PC-9 (cell line): ENCODE measurements around the gene SLC25A51. TPM values are rescaled to one million over a fixed set of nuclear protein-coding genes. Genes with fewer than 3 reads are reported as not detected.
A peak's percentile ranks its signal among the peaks of the same experiment; 100 is the strongest.

Experiments
- BruUV-seq: library from RNA; stranded (reverse); fragments of 400-500 nt; replicated peaks from 2 replicates; lab custom pipeline; 2021; lab: Mats Ljungman, UMichigan
- CTCF ChIA-PET: fragments of 300-600 bp; sonication (Branson Sonifier 250); formaldehyde crosslinking; loops from one replicate; lab custom pipeline; 2022; ENCODE audit warnings: antibody characterized with exemption; lab: Charles Lee
- POLR2A ChIA-PET: fragments of 300-600 bp; sonication (Branson Sonifier 250); formaldehyde crosslinking; loops from one replicate; lab custom pipeline; 2022; ENCODE audit warnings: antibody characterized with exemption; ENCODE audit not compliant: unreplicated experiment; lab: Charles Lee
- DNase-seq, 2 experiments: peaks; one replicate each; pipeline versions ENCODE4 v3.0.0 to v3.0.0-alpha.2; 2015 to 2022; ENCODE audit warnings: mixed read lengths in 1 of 2
- H2AFZ ChIP-seq: fragments of 200-600 bp; sonication (generic); 2 replicates; pipeline ENCODE4 v1.8.1; 2017; ENCODE audit warnings: antibody characterized with exemption
- H3F3A ChIP-seq: fragments of 200-600 bp; sonication (generic); 2 replicates; pipeline ENCODE4 v1.8.1; 2017; ENCODE audit warnings: antibody characterized with exemption, mild to moderate bottlenecking, low read depth; ENCODE audit not compliant: insufficient read depth
- H3K27ac ChIP-seq: fragments of 200-600 bp; sonication (generic); 2 replicates; pipeline ENCODE4 v1.6.1; 2016; ENCODE audit warnings: mixed run types
- H3K27me3 ChIP-seq: fragments of 200-600 bp; sonication (generic); 2 replicates; pipeline ENCODE4 v1.6.1; 2016; ENCODE audit warnings: low read depth, mixed run types; ENCODE audit not compliant: insufficient read depth
- H3K36me3 ChIP-seq: fragments of 200-600 bp; sonication (generic); 2 replicates; pipeline ENCODE4 v1.6.1; 2016; ENCODE audit warnings: low read depth, mixed run types
- H3K4me1 ChIP-seq: fragments of 200-600 bp; sonication (generic); replicated peaks from 2 replicates; pipeline ENCODE4 v1.6.1; 2016; ENCODE audit warnings: mixed run types; ENCODE audit not compliant: insufficient read depth
- H3K4me2 ChIP-seq: fragments of 200-600 bp; sonication (generic); 2 replicates; pipeline ENCODE4 v1.6.1; 2017; ENCODE audit warnings: mixed run types
- H3K4me3 ChIP-seq: fragments of 200-600 bp; sonication (generic); 2 replicates; pipeline ENCODE4 v1.6.1; 2016; ENCODE audit warnings: mixed run types
- H3K79me2 ChIP-seq: fragments of 200-600 bp; sonication (generic); 2 replicates; pipeline ENCODE4 v1.6.1; 2017; ENCODE audit warnings: low read depth, mixed run types
- H3K9me2 ChIP-seq: fragments of 200-600 bp; sonication (generic); 2 replicates; pipeline ENCODE4 v1.8.1; 2017; ENCODE audit warnings: mild to moderate bottlenecking; ENCODE audit not compliant: insufficient read depth
- H3K9me3 ChIP-seq: fragments of 200-600 bp; sonication (generic); 2 replicates; pipeline ENCODE4 v1.8.1; 2016; ENCODE audit warnings: low read depth; ENCODE audit not compliant: insufficient read depth
- H4K20me1 ChIP-seq: fragments of 200-600 bp; sonication (generic); 2 replicates; pipeline ENCODE4 v1.8.1; 2017; ENCODE audit not compliant: insufficient read depth
- EZH2 ChIP-seq: fragments of 200-600 bp; sonication (generic); IDR thresholded peaks from 2 replicates; pipeline ENCODE4 v1.8.0; 2017; ENCODE audit warnings: antibody characterized with exemption, low read depth
- intact Hi-C: fragments of 100-400 bp; cut with micrococcal nuclease; formaldehyde crosslinking; loops from one replicate; pipeline ENCODE4 v1.10.0; 2022; ENCODE audit not compliant: unreplicated experiment
- total RNA-seq: library from RNA; stranded (reverse); gene quantifications from 2 replicates; pipeline ENCODE4 v1.2.3, GENCODE V29; 2021
- TF ChIP-seq, protein P1 (sequence below): fragments of 200-600 bp; sonication (generic); conservative IDR thresholded peaks from 2 replicates; pipeline ENCODE4 v1.6.1; 2017; ENCODE audit warnings: mixed run types, antibody characterized with exemption, mild to moderate bottlenecking, moderate library complexity

Gene SLC25A51
- total RNA-seq, 1 experiment from 2014 or later = 14.9 TPM

DNA sequence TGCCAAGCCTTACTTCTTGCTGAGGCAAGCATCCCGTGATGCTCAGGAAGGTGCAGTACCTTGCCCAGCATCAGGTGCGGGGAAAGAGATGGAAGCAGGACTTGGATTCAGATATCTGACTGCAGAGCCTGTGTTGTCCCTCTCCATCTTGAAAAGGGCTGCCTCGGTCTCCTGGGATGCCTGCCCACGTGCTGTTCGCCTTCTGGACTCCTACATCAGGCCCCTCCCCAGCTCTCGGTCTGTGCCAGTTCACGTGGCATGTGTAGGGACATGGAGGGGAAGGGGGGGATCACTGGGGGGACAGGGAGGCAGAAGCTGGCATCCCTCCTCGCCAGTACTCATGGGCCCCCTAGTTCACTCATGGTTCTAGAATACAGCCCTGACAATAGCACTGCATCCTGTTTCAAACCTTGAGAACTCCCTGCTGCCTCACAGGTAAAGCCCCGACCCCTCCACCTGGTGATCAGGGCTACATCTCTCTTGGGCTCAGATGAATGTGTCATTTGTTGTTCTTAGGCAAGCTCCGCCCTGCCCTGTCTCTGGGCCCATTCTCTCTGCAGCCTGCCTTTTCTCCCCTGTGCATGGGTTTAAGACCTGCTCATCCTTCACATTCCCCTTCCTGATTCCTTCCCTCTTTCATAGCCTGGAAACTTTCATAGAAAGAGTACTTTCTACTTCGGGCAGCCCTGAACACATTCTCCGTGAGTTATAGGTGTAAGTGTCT is 38.9 kb upstream of the SLC25A51 start:
- Histone ChIP-seq H3F3A (peaks cover 45% of the 10 kb centered on the region), H3K36me3 (peaks cover 7% of the 10 kb centered on the region; the same call in 1 of the 2 replicates), H3K4me1 (peaks cover 74% of the 10 kb centered on the region), H3K4me2 (peak overlapping the region; percentile 55), H3K27me3 (no peaks in the 10 kb centered on the region), H3K27ac (peak overlapping the region; percentile 68), H2AFZ (no peak overlapping the region), H3K79me2 (peaks cover 36% of the 10 kb centered on the region), H3K4me3 (no peak overlapping the region), H3K9me3 (no peaks in the 10 kb centered on the region), H4K20me1 (peaks cover 31% of the 10 kb centered on the region), H3K9me2 (no peaks in the 10 kb centered on the region)
- peak; percentile 23 to 49 for DNase-seq
- CTCF ChIA-PET = interaction anchor here (0.7 kb wide), 1 partner anchor 420 kb away, joined by 3 read pairs; no protein-coding TSS in a partner anchor
- intact Hi-C loops = loop anchor here (1.0 kb wide), 1 partner anchor 66 kb away; no protein-coding TSS in a partner anchor
- TF ChIP-seq, protein P1, sequence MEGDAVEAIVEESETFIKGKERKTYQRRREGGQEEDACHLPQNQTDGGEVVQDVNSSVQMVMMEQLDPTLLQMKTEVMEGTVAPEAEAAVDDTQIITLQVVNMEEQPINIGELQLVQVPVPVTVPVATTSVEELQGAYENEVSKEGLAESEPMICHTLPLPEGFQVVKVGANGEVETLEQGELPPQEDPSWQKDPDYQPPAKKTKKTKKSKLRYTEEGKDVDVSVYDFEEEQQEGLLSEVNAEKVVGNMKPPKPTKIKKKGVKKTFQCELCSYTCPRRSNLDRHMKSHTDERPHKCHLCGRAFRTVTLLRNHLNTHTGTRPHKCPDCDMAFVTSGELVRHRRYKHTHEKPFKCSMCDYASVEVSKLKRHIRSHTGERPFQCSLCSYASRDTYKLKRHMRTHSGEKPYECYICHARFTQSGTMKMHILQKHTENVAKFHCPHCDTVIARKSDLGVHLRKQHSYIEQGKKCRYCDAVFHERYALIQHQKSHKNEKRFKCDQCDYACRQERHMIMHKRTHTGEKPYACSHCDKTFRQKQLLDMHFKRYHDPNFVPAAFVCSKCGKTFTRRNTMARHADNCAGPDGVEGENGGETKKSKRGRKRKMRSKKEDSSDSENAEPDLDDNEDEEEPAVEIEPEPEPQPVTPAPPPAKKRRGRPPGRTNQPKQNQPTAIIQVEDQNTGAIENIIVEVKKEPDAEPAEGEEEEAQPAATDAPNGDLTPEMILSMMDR = no peak
- TF ChIP-seq EZH2 = no peak
- POLR2A ChIA-PET = interaction anchor here (0.7 to 1.0 kb wide), 2 partner anchors 17 to 74 kb away, joined by 7 read pairs; no protein-coding TSS in a partner anchor
- no TSS peak for BruUV-seq

DNA sequence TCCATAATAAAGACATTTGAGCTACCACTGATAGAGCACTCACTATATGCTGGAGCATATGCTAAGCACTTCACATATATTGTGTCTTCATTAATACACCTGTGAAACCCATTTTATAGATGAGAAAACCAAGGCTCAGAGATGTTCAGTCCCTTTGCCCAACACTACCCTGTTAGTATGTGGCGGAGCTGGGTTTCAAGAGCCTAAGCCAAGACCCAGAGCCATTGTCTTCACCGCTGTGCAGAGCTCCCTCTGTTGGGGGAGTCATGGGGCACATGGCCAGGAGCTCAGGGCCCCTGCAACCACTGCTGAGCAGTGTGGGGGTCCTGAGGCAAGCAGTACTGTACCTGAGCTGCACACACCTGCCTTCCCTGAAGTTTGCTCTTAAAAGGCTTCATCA is 37.3 kb upstream of the SLC25A51 start:
- Histone ChIP-seq H3F3A (peaks cover 51% of the 10 kb centered on the region), H4K20me1 (peaks cover 23% of the 10 kb centered on the region), H3K9me3 (no peaks in the 10 kb centered on the region), H3K79me2 (peaks cover 46% of the 10 kb centered on the region), H3K36me3 (no peaks in the 10 kb centered on the region), H3K4me3 (no peak overlapping the region), H3K9me2 (no peaks in the 10 kb centered on the region), H2AFZ (no peak overlapping the region), H3K4me2 (no peak overlapping the region), H3K4me1 (peaks cover 80% of the 10 kb centered on the region), H3K27me3 (no peaks in the 10 kb centered on the region), H3K27ac (no peak overlapping the region)
- ChIA-PET POLR2A (no interaction called here), CTCF (no interaction called here)
- no TSS peak for BruUV-seq
- intact Hi-C loops = no loop called here
- no peak for DNase-seq
- no peak for TF ChIP-seq EZH2
- TF ChIP-seq, protein P1 = no peak

GRCh38 chr9:37939575-37940095 is 35.7 kb upstream of the SLC25A51 start:
- Histone ChIP-seq H3K4me3 (no peak overlapping the region), H3K79me2 (peaks cover 61% of the 10 kb centered on the region), H3K4me1 (peaks cover 63% of the 10 kb centered on the region), H3K9me2 (no peaks in the 10 kb centered on the region), H3K27ac (no peak overlapping the region), H3K36me3 (no peaks in the 10 kb centered on the region), H2AFZ (no peak overlapping the region), H3K9me3 (no peaks in the 10 kb centered on the region), H3K4me2 (no peak overlapping the region), H3F3A (peaks cover 47% of the 10 kb centered on the region), H3K27me3 (no peaks in the 10 kb centered on the region), H4K20me1 (peaks cover 10% of the 10 kb centered on the region)
- no TSS peak for BruUV-seq
- intact Hi-C loops = loop anchor here (5.0 kb wide), 1 partner anchor 627 kb away; no protein-coding TSS in a partner anchor
- POLR2A ChIA-PET = no interaction called here
- TF ChIP-seq EZH2 = no peak
- TF ChIP-seq, protein P1 = no peak
- CTCF ChIA-PET = no interaction called here
- DNase-seq = no peak
